Muscle of leg (tissue), 11 donors: ENCODE results near the gene NEGR1. TPM values are rescaled to one million over a fixed set of nuclear protein-coding genes. Genes with fewer than 3 reads are reported as not detected.

ENCODE experiments used
- DNase-seq: peaks from one replicate; pipeline ENCODE4 v3.0.0; 2013
- H3K27ac ChIP-seq: one replicate; pipeline ENCODE4 v1.5.1; 2013; ENCODE audit warnings: mild to moderate bottlenecking, low read length, control low read depth
- H3K27me3 ChIP-seq: one replicate; pipeline ENCODE4 v1.6.1; 2013; ENCODE audit warnings: low read length; ENCODE audit not compliant: control insufficient read depth, insufficient read depth
- H3K36me3 ChIP-seq: one replicate; pipeline ENCODE4 v1.6.1; 2013; ENCODE audit warnings: low read length; ENCODE audit not compliant: control insufficient read depth, insufficient read depth
- H3K4me1 ChIP-seq: one replicate; pipeline ENCODE4 v1.6.1; 2013; ENCODE audit warnings: low read length; ENCODE audit not compliant: control insufficient read depth, insufficient read depth
- H3K4me3 ChIP-seq: one replicate; pipeline ENCODE4 v1.5.1; 2013; ENCODE audit warnings: low read length, control low read depth
- H3K9me3 ChIP-seq: replicated peaks from 2 replicates; pipeline ENCODE4 v1.6.1; 2013; ENCODE audit warnings: low read depth, low read length; ENCODE audit not compliant: control insufficient read depth
- WGBS: methylation state at CpG from one replicate; pipeline ENCODE4 v1.1.5; 2013; ENCODE audit warnings: missing lambda C conversion rate; ENCODE audit not compliant: insufficient coverage; 5-methylcytosine and 5-hydroxymethylcytosine counted together
- polyA plus RNA-seq, 8 donors: library from polyadenylated mRNA; unstranded; fragments of 120-200 nt; gene quantifications; one replicate each; pipeline versions ENCODE4 v1.2.1 to v1.2.3, GENCODE V29; 2013; ENCODE audit warnings: inconsistent platforms in 1 of 8, low replicate concordance in 1 of 8; ENCODE audit not compliant: insufficient read length in 8 of 8, insufficient read depth in 1 of 8
- total RNA-seq: library from RNA; stranded (reverse); fragments of 120-200 nt; gene quantifications from one replicate; pipeline ENCODE4 v1.2.4, GENCODE V29; 2013

Gene NEGR1
- total and polyA plus RNA-seq, 9 donors, result 15.5 to 24.1 (median 22.1) TPM

DNA sequence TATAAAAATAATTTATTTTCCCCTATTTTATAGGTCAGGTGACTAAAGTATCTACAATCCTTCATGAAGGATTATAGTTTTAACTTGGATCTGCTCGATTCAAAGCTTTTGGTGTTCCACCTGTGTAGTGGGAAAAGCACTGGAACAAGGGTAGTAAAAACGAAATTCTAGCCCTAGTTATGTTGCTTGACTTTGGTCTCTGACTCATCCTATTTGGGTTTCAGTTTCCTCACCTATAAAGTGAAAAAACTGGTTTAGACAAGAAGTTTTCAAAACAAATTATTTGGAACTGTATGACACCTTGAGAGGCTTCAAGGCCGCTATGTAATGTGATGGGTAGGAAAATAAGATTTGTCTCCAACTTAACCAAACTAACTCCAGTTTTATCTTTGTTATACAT is 696.3 kb downstream of the NEGR1 start:
- 80% methylated on average over 2 of the region's 3 CpGs for WGBS
- Histone ChIP-seq H3K27ac (no peak overlapping the region), H3K4me1 (no peaks in the 10 kb centered on the region), H3K9me3 (no peaks in the 10 kb centered on the region), H3K27me3 (no peaks in the 10 kb centered on the region), H3K4me3 (no peak overlapping the region), H3K36me3 (no peaks in the 10 kb centered on the region)
- no peak for DNase-seq

- Histone ChIP-seq H3K36me3 (no peaks in the 10 kb centered on the region), H3K27me3 (no peaks in the 10 kb centered on the region), H3K27ac (no peak overlapping the region), H3K9me3 (no peaks in the 10 kb centered on the region), H3K4me1 (no peaks in the 10 kb centered on the region), H3K4me3 (no peak overlapping the region)
- WGBS, result no CpG with 5 or more reads among the region's 2 CpGs
- DNase-seq, result no peak
These were observed 698.6 kb downstream of the NEGR1 start for GRCh38 chr1:71583756-71584155.

GRCh38 chr1:71582673-71583072 is 699.7 kb downstream of the NEGR1 start:
- Histone ChIP-seq H3K36me3 (no peaks in the 10 kb centered on the region), H3K4me3 (no peak overlapping the region), H3K27ac (no peak overlapping the region), H3K4me1 (no peaks in the 10 kb centered on the region), H3K27me3 (no peaks in the 10 kb centered on the region), H3K9me3 (no peaks in the 10 kb centered on the region)
- 79% methylated on average over 2 of the region's 3 CpGs for WGBS
- DNase-seq, result no peak

GRCh38 chr1:71577451-71578131 is 704.7 kb downstream of the NEGR1 start:
- no peak for DNase-seq
- H3K4me3 ChIP-seq, result no peak overlapping the region
- no CpG with 5 or more reads among the region's 3 CpGs for WGBS
- H3K27me3 ChIP-seq, result no peaks in the 10 kb centered on the region
- H3K36me3 ChIP-seq, result no peaks in the 10 kb centered on the region
- H3K27ac ChIP-seq, result no peak overlapping the region
- H3K4me1 ChIP-seq, result no peaks in the 10 kb centered on the region
- no peaks in the 10 kb centered on the region for H3K9me3 ChIP-seq

DNA sequence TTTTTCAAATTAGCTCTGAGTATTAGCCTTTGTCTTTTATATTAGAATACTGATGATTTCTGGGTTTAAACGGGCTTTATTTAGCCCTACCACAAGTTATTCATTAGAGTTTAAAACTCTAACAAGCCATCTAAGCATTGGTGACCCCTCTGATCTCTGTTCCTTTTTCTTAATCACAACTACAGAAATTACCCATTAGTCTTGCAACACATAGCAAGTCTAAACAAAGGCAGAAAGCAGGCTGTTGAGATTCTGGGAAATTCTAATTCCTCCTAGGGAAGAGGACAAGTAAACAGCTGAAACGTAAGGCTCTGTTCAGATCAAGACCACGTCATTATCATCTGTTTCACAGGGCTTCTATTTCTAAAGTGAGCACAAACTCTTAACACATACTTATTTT is 710.3 kb downstream of the NEGR1 start:
- no peak overlapping the region for H3K27ac ChIP-seq
- H3K4me1 ChIP-seq, result no peaks in the 10 kb centered on the region
- 80% methylated on average over 1 of the region's 3 CpGs for WGBS
- no peaks in the 10 kb centered on the region for H3K36me3 ChIP-seq
- H3K27me3 ChIP-seq, result no peaks in the 10 kb centered on the region
- no peak overlapping the region for H3K4me3 ChIP-seq
- H3K9me3 ChIP-seq, result no peaks in the 10 kb centered on the region
- DNase-seq, result no peak

- Histone ChIP-seq H3K36me3 (no peaks in the 10 kb centered on the region), H3K4me1 (no peaks in the 10 kb centered on the region), H3K4me3 (no peak overlapping the region), H3K27me3 (no peaks in the 10 kb centered on the region), H3K27ac (no peak overlapping the region), H3K9me3 (no peaks in the 10 kb centered on the region)
- DNase-seq, result no peak
- no CpG with 5 or more reads among the region's 1 CpG for WGBS
These were observed 715.9 kb downstream of the NEGR1 start for GRCh38 chr1:71566413-71566812.

DNA sequence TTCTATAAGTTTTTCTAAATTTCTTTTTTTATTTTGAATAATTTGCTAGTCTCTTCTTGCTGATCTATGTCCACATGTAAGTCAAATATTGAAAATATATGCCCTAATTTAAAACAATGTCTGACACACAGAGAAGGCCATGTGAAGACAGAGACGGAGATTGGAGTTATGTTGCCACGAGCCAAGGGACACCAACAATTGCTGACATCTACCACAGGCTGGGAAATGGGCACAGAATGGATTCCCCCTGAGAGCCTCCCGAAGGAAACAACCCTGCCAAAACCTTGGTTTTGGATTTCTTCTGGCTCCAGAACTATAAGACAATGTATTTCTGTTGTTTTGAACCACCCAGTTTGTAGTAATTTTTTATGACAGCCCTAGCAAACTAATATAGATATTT is 716.5 kb downstream of the NEGR1 start:
- Histone ChIP-seq H3K36me3 (no peaks in the 10 kb centered on the region), H3K27me3 (no peaks in the 10 kb centered on the region), H3K4me3 (no peak overlapping the region), H3K9me3 (no peaks in the 10 kb centered on the region), H3K27ac (no peak overlapping the region), H3K4me1 (no peaks in the 10 kb centered on the region)
- WGBS, result 67% methylated on average over 1 of the region's 3 CpGs
- DNase-seq, result no peak

GRCh38 chr1:71565262-71565661 is 717.1 kb downstream of the NEGR1 start:
- H3K27me3 ChIP-seq, result no peaks in the 10 kb centered on the region
- no peaks in the 10 kb centered on the region for H3K36me3 ChIP-seq
- no peaks in the 10 kb centered on the region for H3K4me1 ChIP-seq
- no peak overlapping the region for H3K27ac ChIP-seq
- peak; percentile 4 for DNase-seq
- no peak overlapping the region for H3K4me3 ChIP-seq
- H3K9me3 ChIP-seq, result no peaks in the 10 kb centered on the region

DNA sequence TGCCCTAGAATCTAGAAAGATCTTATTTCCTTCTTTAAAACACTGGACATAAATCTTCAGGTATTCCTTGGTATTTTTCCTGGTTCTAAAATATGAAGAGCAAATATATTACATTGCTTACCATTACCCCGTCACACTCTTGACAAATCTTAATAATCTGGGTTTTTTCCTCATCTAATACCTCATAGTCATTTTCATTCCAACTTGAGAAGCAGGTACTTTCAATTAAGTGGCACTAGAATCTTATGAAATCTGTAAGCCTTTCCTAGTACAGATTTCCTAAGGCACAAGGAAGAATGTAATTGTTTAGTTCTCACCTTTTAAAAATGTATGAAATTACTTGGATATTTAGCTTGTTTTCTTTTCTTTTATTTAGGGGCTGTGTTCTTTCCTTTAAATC is 720.0 kb downstream of the NEGR1 start:
- Histone ChIP-seq H3K27ac (no peak overlapping the region), H3K9me3 (no peaks in the 10 kb centered on the region), H3K4me3 (no peak overlapping the region), H3K36me3 (no peaks in the 10 kb centered on the region), H3K27me3 (no peaks in the 10 kb centered on the region), H3K4me1 (no peaks in the 10 kb centered on the region)
- no CpG with 5 or more reads among the region's 1 CpG for WGBS
- no peak for DNase-seq

DNA sequence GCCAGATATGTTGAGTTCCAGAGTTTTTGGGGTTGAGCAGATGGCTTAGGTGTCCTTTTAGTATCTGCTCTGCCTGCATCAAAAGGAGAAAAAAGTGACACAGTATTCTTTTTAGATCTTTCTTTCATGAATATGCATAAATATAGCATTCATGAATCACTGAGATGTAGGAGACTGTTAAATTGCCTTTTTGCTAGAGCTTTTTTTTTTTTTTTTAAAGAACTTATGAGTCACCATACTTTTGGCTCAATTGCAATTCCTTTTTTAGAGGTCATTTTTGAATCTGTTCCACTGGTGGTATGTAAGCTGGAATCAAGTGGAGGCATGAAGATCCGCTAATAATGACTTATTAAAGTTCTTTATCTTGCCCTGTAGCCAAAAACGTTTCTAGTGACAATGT is 720.6 kb downstream of the NEGR1 start:
- Histone ChIP-seq H3K27ac (no peak overlapping the region), H3K9me3 (no peaks in the 10 kb centered on the region), H3K27me3 (no peaks in the 10 kb centered on the region), H3K4me1 (no peaks in the 10 kb centered on the region), H3K4me3 (no peak overlapping the region), H3K36me3 (no peaks in the 10 kb centered on the region)
- peak; percentile 8 for DNase-seq
- no CpG with 5 or more reads among the region's 2 CpGs for WGBS

DNA sequence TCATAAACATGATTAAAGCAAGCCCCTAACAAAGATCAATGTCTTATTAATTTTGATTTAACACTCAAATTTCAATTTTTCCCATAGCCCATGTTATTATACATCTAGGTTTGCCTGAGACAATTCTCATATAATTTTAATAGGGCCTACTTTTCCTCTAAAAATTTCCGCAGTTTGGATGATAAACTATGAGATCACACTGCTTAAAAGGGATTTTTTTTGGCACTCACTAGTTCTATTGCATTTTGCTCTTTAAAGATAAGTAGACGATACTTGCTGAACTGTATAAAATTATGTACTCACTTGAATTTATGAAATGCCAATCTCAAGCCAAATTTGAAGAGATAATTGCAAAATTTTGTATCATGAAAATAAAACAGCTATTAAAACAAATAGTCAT is 721.1 kb downstream of the NEGR1 start:
- no peaks in the 10 kb centered on the region for H3K4me1 ChIP-seq
- H3K27me3 ChIP-seq, result no peaks in the 10 kb centered on the region
- no peaks in the 10 kb centered on the region for H3K9me3 ChIP-seq
- no CpG with 5 or more reads among the region's 2 CpGs for WGBS
- no peak overlapping the region for H3K4me3 ChIP-seq
- H3K36me3 ChIP-seq, result no peaks in the 10 kb centered on the region
- no peak overlapping the region for H3K27ac ChIP-seq
- no peak for DNase-seq
